Stimulated activated CD4-positive, alpha-beta T cell treated with anti-CD3 and anti-CD28 coated beads, Interleukin-12 subunit alpha, Interleukin-12 subunit beta, amount 100 ng/mL, for 4 hours (primary cell): ENCODE measurements around the gene CEP78.

Source experiments
- DNase-seq: peaks from one replicate; pipeline ENCODE4 v3.0.0-alpha.2; 2020

Gene CEP78

GRCh38 chr9:78314550-78314949 is 78.7 kb downstream of the CEP78 start:
- no peak for DNase-seq

- DNase-seq, result no peak
Measured at GRCh38 chr9:78314953-78315870, 79.3 kb downstream of the CEP78 start.

GRCh38 chr9:78316166-78316892 is 80.5 kb downstream of the CEP78 start:
- DNase-seq, result no peak

- DNase-seq, result no peak
Measured at GRCh38 chr9:78319197-78320029, 83.5 kb downstream of the CEP78 start.

- DNase-seq, result no peak
Measured at GRCh38 chr9:78320030-78320693, 84.3 kb downstream of the CEP78 start.

GRCh38 chr9:78320875-78321496 is 85.1 kb downstream of the CEP78 start:
- DNase-seq, result no peak

GRCh38 chr9:78321505-78321904 is 85.6 kb downstream of the CEP78 start:
- DNase-seq, result no peak

- DNase-seq, result no peak
Measured at GRCh38 chr9:78324068-78324650, 88.3 kb downstream of the CEP78 start.

GRCh38 chr9:78324682-78325081 is 88.8 kb downstream of the CEP78 start:
- no peak for DNase-seq

GRCh38 chr9:78325343-78325742 is 89.5 kb downstream of the CEP78 start:
- DNase-seq, result no peak

GRCh38 chr9:78325846-78326360 is 90.0 kb downstream of the CEP78 start:
- no peak for DNase-seq

GRCh38 chr9:78326564-78326963 is 90.7 kb downstream of the CEP78 start:
- no peak for DNase-seq
